ENCODE measurements around the gene NACAD.

DNA sequence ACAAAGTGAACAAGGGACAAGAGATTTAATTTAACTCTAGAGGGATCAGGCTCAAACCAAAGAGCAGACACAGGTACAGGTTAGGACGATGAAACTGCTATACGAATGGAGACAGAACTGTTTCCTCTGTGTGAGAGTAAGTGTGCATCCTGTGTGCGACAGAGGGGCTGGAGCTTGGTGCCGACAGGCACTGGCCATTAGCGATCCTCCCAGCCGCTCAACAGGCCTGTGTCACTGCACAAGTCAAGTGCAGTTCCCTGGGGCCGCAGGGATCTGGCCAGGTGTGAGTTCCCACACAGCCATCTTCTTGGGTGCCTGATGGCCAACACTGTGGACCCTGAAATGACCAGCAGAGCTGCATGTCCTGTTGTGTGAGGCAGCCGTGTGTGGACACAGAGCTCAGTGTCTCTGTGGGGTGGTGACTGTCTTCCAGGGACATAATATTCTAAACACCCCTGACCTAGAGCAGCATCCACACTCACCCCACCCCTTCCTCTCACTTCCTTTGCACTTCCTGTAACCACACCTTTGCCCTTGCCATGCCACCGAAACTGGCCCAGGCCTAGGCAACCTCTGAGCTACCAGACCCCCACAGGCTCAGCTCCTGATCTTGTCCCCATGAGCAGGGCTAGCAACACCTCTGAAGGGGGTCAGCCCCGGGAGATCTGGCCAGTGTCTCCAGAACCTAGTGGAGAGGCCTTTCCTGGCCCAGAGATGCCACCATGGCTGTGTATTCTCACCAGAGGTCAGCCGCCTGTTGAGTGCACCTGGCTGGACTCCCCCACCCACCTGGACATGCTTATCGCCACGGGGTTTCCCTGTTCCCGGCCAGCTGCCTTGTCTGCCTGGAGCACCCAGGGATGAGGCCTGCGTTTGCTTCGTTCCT is 34.4 kb upstream of the NACAD start:
- TF ChIP-seq, protein P1, sequence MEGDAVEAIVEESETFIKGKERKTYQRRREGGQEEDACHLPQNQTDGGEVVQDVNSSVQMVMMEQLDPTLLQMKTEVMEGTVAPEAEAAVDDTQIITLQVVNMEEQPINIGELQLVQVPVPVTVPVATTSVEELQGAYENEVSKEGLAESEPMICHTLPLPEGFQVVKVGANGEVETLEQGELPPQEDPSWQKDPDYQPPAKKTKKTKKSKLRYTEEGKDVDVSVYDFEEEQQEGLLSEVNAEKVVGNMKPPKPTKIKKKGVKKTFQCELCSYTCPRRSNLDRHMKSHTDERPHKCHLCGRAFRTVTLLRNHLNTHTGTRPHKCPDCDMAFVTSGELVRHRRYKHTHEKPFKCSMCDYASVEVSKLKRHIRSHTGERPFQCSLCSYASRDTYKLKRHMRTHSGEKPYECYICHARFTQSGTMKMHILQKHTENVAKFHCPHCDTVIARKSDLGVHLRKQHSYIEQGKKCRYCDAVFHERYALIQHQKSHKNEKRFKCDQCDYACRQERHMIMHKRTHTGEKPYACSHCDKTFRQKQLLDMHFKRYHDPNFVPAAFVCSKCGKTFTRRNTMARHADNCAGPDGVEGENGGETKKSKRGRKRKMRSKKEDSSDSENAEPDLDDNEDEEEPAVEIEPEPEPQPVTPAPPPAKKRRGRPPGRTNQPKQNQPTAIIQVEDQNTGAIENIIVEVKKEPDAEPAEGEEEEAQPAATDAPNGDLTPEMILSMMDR (IDR thresholded peaks at IDR 0.05; ENCODE audit: low read depth, low read length), result no peak
- TF ChIP-seq, protein P2, sequence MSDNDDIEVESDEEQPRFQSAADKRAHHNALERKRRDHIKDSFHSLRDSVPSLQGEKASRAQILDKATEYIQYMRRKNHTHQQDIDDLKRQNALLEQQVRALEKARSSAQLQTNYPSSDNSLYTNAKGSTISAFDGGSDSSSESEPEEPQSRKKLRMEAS (IDR thresholded peaks at IDR 0.05; ENCODE audit: low read depth, low read length), result no peak
- TF ChIP-seq MYC (IDR thresholded peaks at IDR 0.05; ENCODE audit: low read depth, low read length), result no peak

Data from NB4 (cell line).